Spleen (tissue), 7 donors: ENCODE measurements around the gene MCF2L.

Experiments
- POLR2A ChIP-seq, 3 donors: fragments of 450-650 bp; IDR thresholded peaks; one replicate each; pipeline ENCODE4 v1.5.1; 2017; ENCODE audit warnings: antibody characterized with exemption in 3 of 3, mild to moderate bottlenecking in 1 of 3
- TF ChIP-seq, protein P1 (sequence below), 11 experiments: fragments of 200-600 bp in 7 of 11; fragments of 450-650 bp in 4 of 11; sonication (generic) in 4 of 11; IDR thresholded peaks in 8 of 11; conservative IDR thresholded peaks in 3 of 11; 1 replicate in 7 of 11; 2 replicates in 4 of 11; pipeline versions ENCODE4 v1.4.0 to v1.8.0; 2016 to 2021; ENCODE audit warnings: antibody characterized with exemption in 11 of 11, inconsistent platforms in 4 of 11, mild to moderate bottlenecking in 1 of 11
- donor health status: DM: no; HTN: no; CAD: no; lungs with moderate emphysema.
- donor health status: DM: no; HTN: no; CAD: no.
- donor health status: DM: no; HTN: no; CAD: no.

DNA sequence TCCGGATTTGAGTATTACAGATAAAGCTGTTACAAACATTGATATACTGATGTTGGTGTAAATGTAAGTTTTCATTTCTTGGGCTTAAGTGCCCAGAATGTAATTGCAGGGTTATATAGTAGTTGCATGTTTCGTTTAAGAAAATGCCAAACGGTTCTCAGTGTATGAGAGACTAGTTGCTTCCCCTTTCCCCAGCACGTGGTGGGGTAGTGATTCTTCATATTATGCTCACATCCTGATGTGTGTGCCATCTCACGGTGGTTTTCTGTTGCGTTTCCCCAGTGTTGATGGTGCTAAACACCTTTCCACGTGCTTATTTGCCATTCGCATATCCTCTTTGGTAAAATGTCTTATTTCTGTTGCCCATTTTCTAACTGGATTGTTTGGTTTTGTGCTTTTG, 101.8 kb downstream of the MCF2L start:
- TF ChIP-seq, protein P1, sequence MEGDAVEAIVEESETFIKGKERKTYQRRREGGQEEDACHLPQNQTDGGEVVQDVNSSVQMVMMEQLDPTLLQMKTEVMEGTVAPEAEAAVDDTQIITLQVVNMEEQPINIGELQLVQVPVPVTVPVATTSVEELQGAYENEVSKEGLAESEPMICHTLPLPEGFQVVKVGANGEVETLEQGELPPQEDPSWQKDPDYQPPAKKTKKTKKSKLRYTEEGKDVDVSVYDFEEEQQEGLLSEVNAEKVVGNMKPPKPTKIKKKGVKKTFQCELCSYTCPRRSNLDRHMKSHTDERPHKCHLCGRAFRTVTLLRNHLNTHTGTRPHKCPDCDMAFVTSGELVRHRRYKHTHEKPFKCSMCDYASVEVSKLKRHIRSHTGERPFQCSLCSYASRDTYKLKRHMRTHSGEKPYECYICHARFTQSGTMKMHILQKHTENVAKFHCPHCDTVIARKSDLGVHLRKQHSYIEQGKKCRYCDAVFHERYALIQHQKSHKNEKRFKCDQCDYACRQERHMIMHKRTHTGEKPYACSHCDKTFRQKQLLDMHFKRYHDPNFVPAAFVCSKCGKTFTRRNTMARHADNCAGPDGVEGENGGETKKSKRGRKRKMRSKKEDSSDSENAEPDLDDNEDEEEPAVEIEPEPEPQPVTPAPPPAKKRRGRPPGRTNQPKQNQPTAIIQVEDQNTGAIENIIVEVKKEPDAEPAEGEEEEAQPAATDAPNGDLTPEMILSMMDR (IDR thresholded peaks at IDR 0.05 in 8 of 11, conservative IDR thresholded peaks at IDR 0.05 in 3 of 11), result no peak
- no peak for TF ChIP-seq POLR2A (IDR thresholded peaks at IDR 0.05)
